IPS-15b (cell line): ENCODE data around the gene MIAT.
"Not testable (repeated sequence)": the region's sequence is repeated elsewhere in the genome, so short reads cannot be mapped to it uniquely, and the experiment has no call there.

Experiments used
- H3K27me3 ChIP-seq: one replicate; pipeline ENCODE4 v1.6.1; 2013; ENCODE audit warnings: low read length; ENCODE audit not compliant: control insufficient read depth, insufficient read depth
- H3K36me3 ChIP-seq: one replicate; pipeline ENCODE4 v1.6.1; 2013; ENCODE audit warnings: low read length; ENCODE audit not compliant: control insufficient read depth, insufficient read depth
- H3K4me1 ChIP-seq: one replicate; pipeline ENCODE4 v1.6.1; 2013; ENCODE audit warnings: mild to moderate bottlenecking, low read length; ENCODE audit not compliant: control insufficient read depth, insufficient read depth
- H3K4me3 ChIP-seq: one replicate; pipeline ENCODE4 v1.5.1; 2013; ENCODE audit warnings: low read depth, low read length
- H3K9ac ChIP-seq: one replicate; pipeline ENCODE4 v1.6.1; 2013; ENCODE audit warnings: low read depth, mild to moderate bottlenecking, low read length
- H3K9me3 ChIP-seq: one replicate; pipeline ENCODE4 v1.6.1; 2013; ENCODE audit warnings: mild to moderate bottlenecking, low read length; ENCODE audit not compliant: control insufficient read depth, insufficient read depth

Gene MIAT

DNA sequence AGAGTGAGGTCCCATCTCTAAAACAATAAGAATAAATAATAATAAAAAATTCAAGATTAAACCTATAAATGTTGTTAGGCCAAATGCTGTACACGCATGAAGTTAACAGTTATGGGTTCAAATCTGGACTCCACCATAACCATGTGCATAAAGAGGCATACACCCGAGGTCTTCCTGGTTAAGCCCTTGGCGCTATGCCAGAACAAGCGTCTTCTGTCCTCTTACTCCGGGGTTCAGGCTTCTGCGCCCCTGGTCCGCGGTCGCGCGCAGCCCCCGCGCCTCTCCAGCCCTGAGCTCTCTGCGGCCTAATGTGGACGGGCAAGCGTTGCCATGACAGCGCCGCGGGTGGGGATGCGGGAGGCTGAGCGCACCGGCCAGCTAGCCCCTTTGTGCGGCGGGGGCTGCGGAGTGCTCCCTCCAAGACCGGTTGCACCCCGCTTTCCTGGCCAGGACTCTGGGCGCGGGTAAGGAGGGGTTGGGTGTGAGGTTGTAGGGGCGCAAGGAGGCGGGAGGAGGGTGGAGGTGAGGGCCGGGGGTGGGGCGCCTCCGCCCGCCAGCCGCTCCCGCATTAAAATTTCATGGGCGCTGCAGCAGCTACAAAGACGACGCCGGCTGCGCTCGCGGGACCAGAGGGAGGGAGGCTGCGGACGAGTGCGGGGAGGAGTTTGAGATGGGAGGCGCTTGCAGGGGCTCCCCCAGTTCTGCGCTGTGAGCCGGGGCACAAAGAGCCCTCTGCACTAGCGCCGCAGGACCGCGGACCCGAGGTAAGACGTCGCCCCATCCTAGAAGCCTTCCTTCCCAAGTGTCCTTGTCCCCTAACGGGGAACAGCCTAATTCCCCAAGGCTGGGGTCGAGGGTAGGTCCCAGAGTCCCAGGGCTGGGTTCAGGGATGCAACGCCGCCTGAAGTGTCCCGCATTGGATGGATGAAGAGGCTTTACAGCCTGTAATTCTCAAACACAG, at the start of gene MIAT:
MIAT (plus strand) TSS at position 698 of the 961 bp plus-strand sequence.
- Histone ChIP-seq H3K4me1 (peaks cover 11% of the 10 kb centered on the region), H3K36me3 (no peaks in the 10 kb centered on the region), H3K9ac (peak within 1 kb of the TSS; percentile 75), H3K9me3 (no peaks in the 10 kb centered on the region), H3K4me3 (peak within 1 kb of the TSS; percentile 91), H3K27me3 (no peaks in the 10 kb centered on the region)

- H3K27me3 ChIP-seq, result peaks cover 10% of the 10 kb centered on the region
- no peaks in the 10 kb centered on the region for H3K9me3 ChIP-seq
- H3K36me3 ChIP-seq, result no peaks in the 10 kb centered on the region
- H3K4me3 ChIP-seq, result no peak overlapping the region
- H3K4me1 ChIP-seq, result peaks cover 32% of the 10 kb centered on the region
- no peak overlapping the region for H3K9ac ChIP-seq
These were observed 49.3 kb upstream of the MIAT start for GRCh38 chr22:26608129-26608528.

DNA sequence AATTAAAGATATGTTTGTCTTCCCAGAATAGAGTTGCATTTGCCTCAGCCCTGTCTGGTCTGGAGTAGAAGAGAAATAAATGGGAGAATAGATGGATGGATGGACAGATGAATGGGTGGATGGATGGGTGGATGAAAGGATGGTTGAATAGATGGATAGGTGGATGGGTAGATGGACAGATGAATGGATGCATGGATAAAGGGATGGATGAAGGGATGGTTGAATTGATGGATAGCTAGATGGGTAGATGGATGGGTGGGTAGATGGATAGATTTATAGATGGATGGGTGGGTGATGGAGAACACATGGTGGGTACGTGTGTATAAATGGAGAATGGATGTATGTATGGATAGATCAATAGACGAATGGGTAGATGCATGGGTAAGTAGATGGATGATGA, 48.1 kb upstream of the MIAT start:
- no peak overlapping the region for H3K9ac ChIP-seq
- H3K36me3 ChIP-seq, result no peaks in the 10 kb centered on the region
- peaks cover 34% of the 10 kb centered on the region for H3K4me1 ChIP-seq
- H3K9me3 ChIP-seq, result no peaks in the 10 kb centered on the region
- H3K4me3 ChIP-seq, result no peak overlapping the region
- H3K27me3 ChIP-seq, result peaks cover 11% of the 10 kb centered on the region

- Histone ChIP-seq H3K9ac (no peak overlapping the region), H3K4me3 (no peak overlapping the region), H3K9me3 (no peaks in the 10 kb centered on the region), H3K27me3 (peaks cover 17% of the 10 kb centered on the region), H3K36me3 (no peaks in the 10 kb centered on the region), H3K4me1 (peaks cover 43% of the 10 kb centered on the region)
These were observed 47.1 kb upstream of the MIAT start for GRCh38 chr22:26610072-26610958.

GRCh38 chr22:26610996-26611395, 46.4 kb upstream of the MIAT start:
- Histone ChIP-seq H3K9me3 (no peaks in the 10 kb centered on the region), H3K27me3 (peaks cover 17% of the 10 kb centered on the region), H3K4me1 (peaks cover 44% of the 10 kb centered on the region), H3K4me3 (no peak overlapping the region), H3K9ac (no peak overlapping the region), H3K36me3 (no peaks in the 10 kb centered on the region)

DNA sequence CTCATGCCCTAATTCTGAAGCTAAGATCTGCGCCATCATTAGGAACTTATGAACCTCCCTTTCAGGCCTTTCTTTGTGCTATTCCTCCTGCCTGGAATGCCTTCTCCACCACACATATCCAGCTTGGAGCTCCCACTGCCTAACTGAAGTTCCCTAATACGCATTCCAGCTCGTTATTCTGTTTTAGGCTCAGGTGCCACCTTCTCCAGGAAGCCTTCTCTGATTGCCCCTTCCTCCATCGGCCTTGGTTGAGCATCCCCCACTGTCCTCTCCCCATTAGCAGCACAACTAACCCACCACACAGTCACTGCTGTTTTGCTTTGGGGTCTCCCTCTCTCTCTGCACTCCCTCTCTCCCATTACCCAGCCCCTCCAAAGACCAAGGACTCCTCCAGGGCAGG, 44.7 kb upstream of the MIAT start:
- Histone ChIP-seq H3K4me1 (peaks cover 58% of the 10 kb centered on the region), H3K4me3 (no peak overlapping the region), H3K36me3 (no peaks in the 10 kb centered on the region), H3K27me3 (peaks cover 17% of the 10 kb centered on the region), H3K9me3 (no peaks in the 10 kb centered on the region), H3K9ac (no peak overlapping the region)

DNA sequence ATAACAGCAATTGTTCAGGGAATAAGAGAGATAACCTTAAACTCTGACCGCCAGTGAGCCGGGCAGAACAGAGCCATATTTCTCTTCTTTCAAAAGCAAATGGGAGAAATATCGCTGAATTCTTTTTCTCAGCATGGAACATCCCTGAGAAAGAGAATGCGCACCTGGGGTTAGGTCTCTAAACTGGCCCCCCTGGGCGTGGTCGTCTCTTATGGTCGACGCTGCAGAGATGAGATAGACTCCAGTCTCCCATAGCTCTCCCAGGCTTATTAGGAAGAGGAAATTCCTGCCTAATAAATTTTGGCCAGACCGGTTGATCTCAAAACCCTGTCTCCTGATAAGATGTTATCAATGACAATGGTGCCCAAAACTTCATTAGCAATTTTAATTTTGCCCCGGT, 43.6 kb upstream of the MIAT start:
- H3K4me3 ChIP-seq, H3K9me3 ChIP-seq, H3K9ac ChIP-seq, H3K36me3 ChIP-seq: not testable (repeated sequence)
- peaks cover 17% of the 10 kb centered on the region for H3K27me3 ChIP-seq
- peaks cover 50% of the 10 kb centered on the region for H3K4me1 ChIP-seq

DNA sequence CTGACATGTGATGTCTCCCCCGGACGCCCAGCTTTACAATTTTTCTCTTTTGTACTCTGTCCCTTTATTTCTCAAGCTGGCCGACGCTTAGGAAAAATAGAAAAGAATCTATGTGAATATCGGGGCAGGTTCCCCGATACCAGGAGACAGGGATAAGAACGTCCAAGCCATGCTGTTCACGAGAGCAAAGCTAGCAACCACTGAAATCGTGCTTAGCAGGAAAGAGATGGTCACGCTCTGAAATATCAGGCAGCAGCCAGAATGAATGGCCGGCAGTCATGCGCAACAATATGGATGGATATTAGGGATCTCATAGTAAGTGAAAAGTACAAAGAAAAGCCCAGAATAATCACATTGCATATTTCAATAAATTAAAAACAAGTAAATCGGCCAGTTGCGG, 43.1 kb upstream of the MIAT start:
- peak overlapping the region; percentile 24 for H3K4me3 ChIP-seq

GRCh38 chr22:26615149-26615548, 42.2 kb upstream of the MIAT start:
- no peaks in the 10 kb centered on the region for H3K36me3 ChIP-seq
- no peaks in the 10 kb centered on the region for H3K9me3 ChIP-seq
- H3K27me3 ChIP-seq, result peaks cover 19% of the 10 kb centered on the region
- peaks cover 44% of the 10 kb centered on the region for H3K4me1 ChIP-seq
- H3K4me3 ChIP-seq, result no peak overlapping the region
- no peak overlapping the region for H3K9ac ChIP-seq

More for the DNA sequence above, 43.1 kb upstream of the MIAT start:
- no peaks in the 10 kb centered on the region for H3K36me3 ChIP-seq
- H3K9me3 ChIP-seq, result no peaks in the 10 kb centered on the region
- H3K4me1 ChIP-seq, result peaks cover 44% of the 10 kb centered on the region
- peaks cover 19% of the 10 kb centered on the region for H3K27me3 ChIP-seq
- H3K9ac ChIP-seq, result no peak overlapping the region

- H3K9me3 ChIP-seq, result no peaks in the 10 kb centered on the region
These were observed 41.5 kb upstream of the MIAT start for GRCh38 chr22:26615830-26616435.

DNA sequence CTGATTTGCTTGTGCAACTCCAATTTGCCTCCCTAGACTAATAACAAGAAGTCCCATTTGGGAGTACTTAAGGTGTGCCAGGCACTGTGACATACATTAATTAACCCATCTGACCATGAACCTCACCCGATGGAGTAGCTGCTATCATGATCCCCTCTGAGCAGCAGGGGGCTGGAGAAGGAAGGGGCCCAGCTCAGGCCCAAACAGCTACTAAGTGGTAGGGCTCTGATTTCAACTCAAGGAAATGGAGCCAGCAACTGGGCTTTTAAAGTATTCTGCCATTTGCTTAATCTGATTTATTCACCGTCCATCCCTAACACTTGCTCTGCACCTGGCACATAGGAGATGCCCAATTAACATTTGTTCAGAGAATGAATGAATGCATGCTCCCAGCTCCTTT, 40.7 kb upstream of the MIAT start:
- H3K27me3 ChIP-seq, result peaks cover 19% of the 10 kb centered on the region
- no peak overlapping the region for H3K4me3 ChIP-seq
- H3K9ac ChIP-seq, result no peak overlapping the region
- no peaks in the 10 kb centered on the region for H3K9me3 ChIP-seq
- H3K4me1 ChIP-seq, result peaks cover 42% of the 10 kb centered on the region
- no peaks in the 10 kb centered on the region for H3K36me3 ChIP-seq

More at GRCh38 chr22:26615830-26616435, 41.5 kb upstream of the MIAT start:
- Histone ChIP-seq H3K4me1 (peaks cover 42% of the 10 kb centered on the region), H3K36me3 (no peaks in the 10 kb centered on the region), H3K9ac (no peak overlapping the region), H3K4me3 (no peak overlapping the region), H3K27me3 (peaks cover 19% of the 10 kb centered on the region)
